Measurements from ENCODE around the gene ANKRD31. TPM values are rescaled to one million over a fixed set of nuclear protein-coding genes. Genes with fewer than 3 reads are reported as not detected.

Gene ANKRD31
- total RNA-seq, 2 experiments from 2014 or later: 0.13 TPM; not detected in 1

DNA sequence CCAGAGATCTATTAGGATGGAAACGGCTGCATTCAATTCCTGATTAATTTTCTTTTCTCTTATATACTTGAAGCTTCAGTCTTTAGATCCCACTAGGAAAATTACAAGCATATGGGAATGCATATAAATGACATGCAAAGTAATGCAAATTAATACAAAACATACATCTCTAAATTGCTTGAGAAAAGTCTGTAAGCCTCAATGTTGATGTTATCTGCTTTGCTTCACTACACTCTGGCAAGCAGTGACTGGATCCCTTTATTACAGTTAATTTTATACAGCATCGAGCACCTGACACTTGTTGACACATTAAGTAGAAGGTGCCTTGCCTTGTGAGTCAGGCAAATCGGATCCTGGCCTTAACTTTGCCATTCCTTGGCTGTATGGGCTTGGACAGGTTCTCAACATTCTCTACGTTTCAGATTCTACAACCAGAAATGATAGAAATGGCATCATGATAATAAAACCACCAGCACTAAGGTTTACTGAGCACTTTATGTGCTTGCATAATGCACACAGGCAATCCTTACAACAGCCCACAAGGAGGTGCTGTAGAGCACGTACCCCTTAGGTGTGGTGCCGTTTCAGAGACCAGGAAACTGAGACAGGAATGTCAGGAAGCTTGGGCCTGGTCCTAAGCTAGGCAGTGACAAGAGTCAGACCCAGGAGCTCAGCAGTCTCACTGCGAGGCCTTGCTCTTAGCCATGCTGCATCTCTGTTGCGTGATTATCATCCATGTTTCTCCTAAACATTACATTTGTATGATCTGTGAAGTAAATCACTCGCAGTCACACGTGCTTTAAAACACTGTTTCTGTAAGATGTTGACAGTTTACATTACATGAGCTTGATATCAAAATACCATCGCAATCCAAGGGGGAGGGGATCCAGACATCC lies 187.0 kb downstream of the ANKRD31 start:
- no peak overlapping the region for H3K4me3 ChIP-seq (ENCODE audit: low read depth, low read length, poor library complexity, severe bottlenecking)
- no peaks in the 10 kb centered on the region for H3K9me3 ChIP-seq (ENCODE audit: low read length)
- H2AFZ ChIP-seq (ENCODE audit: low read length): 0 out of 2 replicates have a peak overlapping the region, but pooled peaks have one; percentile 26
- BruUV-seq (replicated peaks): no TSS peak
- no peak overlapping the region for H3K27ac ChIP-seq (ENCODE audit: low read depth, low read length, poor library complexity, severe bottlenecking)
- peak; percentile 45 for DNase-seq (ENCODE audit: low spot score)
- H3K4me1 ChIP-seq (ENCODE audit: insufficient read depth, low read length, poor library complexity, severe bottlenecking): no peaks in the 10 kb centered on the region
- CTCF ChIA-PET (ENCODE audit: unreplicated experiment): interaction anchor here (0.6 kb wide), 1 partner anchor 778 kb away, joined by 3 read pairs; no protein-coding TSS in a partner anchor
- no peak overlapping the region for H3K4me2 ChIP-seq (ENCODE audit: low read length)
- no peaks in the 10 kb centered on the region for H3K79me2 ChIP-seq (ENCODE audit: insufficient read depth, low read depth, low read length)
- H3K36me3 ChIP-seq (ENCODE audit: insufficient read depth, low read length): no peaks in the 10 kb centered on the region
- POLR2A ChIA-PET: no interaction called here
- H3K9me2 ChIP-seq (ENCODE audit: insufficient read depth, low read length): no peaks in the 10 kb centered on the region
- no peak for TF ChIP-seq EZH2phosphoT487 (IDR thresholded peaks at IDR 0.05; ENCODE audit: borderline replicate concordance, low read depth, low read length)
- TF ChIP-seq CTCF (conservative IDR thresholded peaks at IDR 0.05; ENCODE audit: low read length): peak; percentile 82
- no peaks in the 10 kb centered on the region for H4K20me1 ChIP-seq (ENCODE audit: insufficient read depth, low read length)
- intact Hi-C loops (cut with micrococcal nuclease; ENCODE audit: unreplicated experiment): no loop called here

DNA sequence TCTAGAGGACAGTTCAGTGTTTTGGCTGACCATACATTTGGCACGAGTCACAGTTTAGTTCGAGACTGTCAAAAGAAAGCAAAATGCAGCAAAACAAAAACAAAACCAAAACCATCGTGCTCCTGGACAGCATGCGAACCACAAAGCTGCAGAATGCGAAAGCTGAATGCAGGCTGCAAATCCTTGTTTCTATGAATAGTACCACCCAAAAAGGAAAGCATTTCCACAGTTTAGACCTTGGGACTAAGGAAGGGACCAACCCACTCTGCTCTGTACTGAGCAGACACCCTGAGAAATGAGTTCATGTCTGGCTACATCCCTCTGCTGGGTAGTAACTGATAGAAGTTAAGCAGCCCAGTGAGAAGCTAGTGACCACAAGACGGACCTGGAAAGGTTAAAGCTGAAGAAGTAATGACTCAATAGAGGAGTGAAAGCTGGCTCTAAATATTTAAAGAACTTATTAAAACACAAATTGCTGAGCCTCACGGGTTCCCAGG lies 188.2 kb downstream of the ANKRD31 start:
- no TSS peak for BruUV-seq (replicated peaks)
- Histone ChIP-seq H3K4me3 (ENCODE audit: low read depth, low read length, poor library complexity, severe bottlenecking) (no peak overlapping the region), H3K4me2 (ENCODE audit: low read length) (no peak overlapping the region), H4K20me1 (ENCODE audit: insufficient read depth, low read length) (no peaks in the 10 kb centered on the region), H3K27ac (ENCODE audit: low read depth, low read length, poor library complexity, severe bottlenecking) (no peak overlapping the region), H3K4me1 (ENCODE audit: insufficient read depth, low read length, poor library complexity, severe bottlenecking) (no peaks in the 10 kb centered on the region), H3K9me2 (ENCODE audit: insufficient read depth, low read length) (no peaks in the 10 kb centered on the region), H2AFZ (ENCODE audit: low read length) (no peak overlapping the region), H3K79me2 (ENCODE audit: insufficient read depth, low read depth, low read length) (no peaks in the 10 kb centered on the region), H3K9me3 (ENCODE audit: low read length) (no peaks in the 10 kb centered on the region), H3K36me3 (ENCODE audit: insufficient read depth, low read length) (no peaks in the 10 kb centered on the region)
- DNase-seq (ENCODE audit: low spot score): no peak
- POLR2A ChIA-PET: no interaction called here
- intact Hi-C loops (cut with micrococcal nuclease; ENCODE audit: unreplicated experiment): no loop called here
- no peak for TF ChIP-seq CTCF (conservative IDR thresholded peaks at IDR 0.05; ENCODE audit: low read length)
- TF ChIP-seq EZH2phosphoT487 (IDR thresholded peaks at IDR 0.05; ENCODE audit: borderline replicate concordance, low read depth, low read length): no peak
- CTCF ChIA-PET (ENCODE audit: unreplicated experiment): no interaction called here

GRCh38 chr5:75047356-75047755 lies 189.3 kb downstream of the ANKRD31 start:
- Histone ChIP-seq H3K4me1 (ENCODE audit: insufficient read depth, low read length, poor library complexity, severe bottlenecking) (no peaks in the 10 kb centered on the region), H3K9me3 (ENCODE audit: low read length) (no peaks in the 10 kb centered on the region), H3K4me3 (ENCODE audit: low read depth, low read length, poor library complexity, severe bottlenecking) (no peak overlapping the region), H3K36me3 (ENCODE audit: insufficient read depth, low read length) (no peaks in the 10 kb centered on the region), H2AFZ (ENCODE audit: low read length) (no peak overlapping the region), H4K20me1 (ENCODE audit: insufficient read depth, low read length) (no peaks in the 10 kb centered on the region), H3K9me2 (ENCODE audit: insufficient read depth, low read length) (no peaks in the 10 kb centered on the region), H3K79me2 (ENCODE audit: insufficient read depth, low read depth, low read length) (no peaks in the 10 kb centered on the region), H3K4me2 (ENCODE audit: low read length) (no peak overlapping the region), H3K27ac (ENCODE audit: low read depth, low read length, poor library complexity, severe bottlenecking) (no peak overlapping the region)
- no peak for DNase-seq (ENCODE audit: low spot score)
- no peak for TF ChIP-seq EZH2phosphoT487 (IDR thresholded peaks at IDR 0.05; ENCODE audit: borderline replicate concordance, low read depth, low read length)
- no peak for TF ChIP-seq CTCF (conservative IDR thresholded peaks at IDR 0.05; ENCODE audit: low read length)
- no TSS peak for BruUV-seq (replicated peaks)
- CTCF ChIA-PET (ENCODE audit: unreplicated experiment): no interaction called here
- POLR2A ChIA-PET: interaction anchor here (0.5 to 0.6 kb wide), 2 partner anchors 276 to 709 kb away, joined by 3 read pairs; no protein-coding TSS in a partner anchor
- intact Hi-C loops (cut with micrococcal nuclease; ENCODE audit: unreplicated experiment): no loop called here
